Lower lobe of right lung (tissue), 2 donors: Measurements from ENCODE around the gene OPALIN. TPM values are rescaled to one million over a fixed set of nuclear protein-coding genes. Genes with fewer than 3 reads are reported as not detected.

Experiments
- ATAC-seq, 2 donors: fragments of 200-7000 bp; cut with Tn5 transposase; one replicate each; pipeline ENCODE4 v1.9.1; 2020 to 2022; ENCODE audit warnings: mild to moderate bottlenecking in 2 of 2, moderate library complexity in 2 of 2
- DNase-seq: peaks from one replicate; pipeline ENCODE4 v3.0.0-alpha.2; 2020
- H3K27ac ChIP-seq: fragments of 200-600 bp; one replicate; pipeline ENCODE4 v1.8.0; 2022
- H3K27me3 ChIP-seq: fragments of 200-600 bp; one replicate; pipeline ENCODE4 v1.8.0; 2022; ENCODE audit warnings: low read depth
- H3K36me3 ChIP-seq: fragments of 200-600 bp; one replicate; pipeline ENCODE4 v1.8.0; 2022; ENCODE audit warnings: mild to moderate bottlenecking
- H3K4me1 ChIP-seq: fragments of 200-600 bp; one replicate; pipeline ENCODE4 v1.8.0; 2022
- H3K4me3 ChIP-seq: fragments of 200-600 bp; one replicate; pipeline ENCODE4 v1.8.0; 2022; ENCODE audit warnings: mild to moderate bottlenecking
- H3K9me3 ChIP-seq: fragments of 200-600 bp; one replicate; pipeline ENCODE4 v1.8.0; 2022
- intact Hi-C: fragments of 100-400 bp; cut with DNase I; formaldehyde crosslinking; loops from one replicate; pipeline ENCODE4 v1.11.0; 2022
- total RNA-seq: library from RNA; stranded (reverse); fragmentation: NEBNext Ultra II Directional; extraction: Animal tissue kit (Norgen Biotek cat#: 25700); gene quantifications from one replicate; pipeline ENCODE4 v1.2.1, GENCODE V29; 2021
- TF ChIP-seq, protein P1 (sequence below): fragments of 200-600 bp; IDR thresholded peaks from one replicate; pipeline ENCODE4 v1.8.0; 2022; ENCODE audit warnings: antibody characterized with exemption, mild to moderate bottlenecking
- donor health status: DM: no; HTN: yes; CAD: no; lungs with severe emphysema.

The OPALIN gene
- total RNA-seq, 1 donor from 2014 or later: not detected

GRCh38 chr10:96324447-96324846 lies 34.4 kb downstream of the OPALIN start:
- intact Hi-C loops: no loop called here
- Histone ChIP-seq H3K27ac (no peak overlapping the region), H3K4me1 (no peaks in the 10 kb centered on the region), H3K9me3 (no peaks in the 10 kb centered on the region), H3K36me3 (no peaks in the 10 kb centered on the region), H3K4me3 (no peak overlapping the region), H3K27me3 (no peaks in the 10 kb centered on the region)
- no peak for ATAC-seq
- TF ChIP-seq, protein P1, sequence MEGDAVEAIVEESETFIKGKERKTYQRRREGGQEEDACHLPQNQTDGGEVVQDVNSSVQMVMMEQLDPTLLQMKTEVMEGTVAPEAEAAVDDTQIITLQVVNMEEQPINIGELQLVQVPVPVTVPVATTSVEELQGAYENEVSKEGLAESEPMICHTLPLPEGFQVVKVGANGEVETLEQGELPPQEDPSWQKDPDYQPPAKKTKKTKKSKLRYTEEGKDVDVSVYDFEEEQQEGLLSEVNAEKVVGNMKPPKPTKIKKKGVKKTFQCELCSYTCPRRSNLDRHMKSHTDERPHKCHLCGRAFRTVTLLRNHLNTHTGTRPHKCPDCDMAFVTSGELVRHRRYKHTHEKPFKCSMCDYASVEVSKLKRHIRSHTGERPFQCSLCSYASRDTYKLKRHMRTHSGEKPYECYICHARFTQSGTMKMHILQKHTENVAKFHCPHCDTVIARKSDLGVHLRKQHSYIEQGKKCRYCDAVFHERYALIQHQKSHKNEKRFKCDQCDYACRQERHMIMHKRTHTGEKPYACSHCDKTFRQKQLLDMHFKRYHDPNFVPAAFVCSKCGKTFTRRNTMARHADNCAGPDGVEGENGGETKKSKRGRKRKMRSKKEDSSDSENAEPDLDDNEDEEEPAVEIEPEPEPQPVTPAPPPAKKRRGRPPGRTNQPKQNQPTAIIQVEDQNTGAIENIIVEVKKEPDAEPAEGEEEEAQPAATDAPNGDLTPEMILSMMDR: no peak
- no peak for DNase-seq

GRCh38 chr10:96322275-96322674 lies 36.5 kb downstream of the OPALIN start:
- intact Hi-C loops: no loop called here
- TF ChIP-seq, protein P1: no peak
- H3K27ac ChIP-seq: no peak overlapping the region
- H3K4me3 ChIP-seq: no peak overlapping the region
- no peaks in the 10 kb centered on the region for H3K9me3 ChIP-seq
- no peaks in the 10 kb centered on the region for H3K36me3 ChIP-seq
- no peaks in the 10 kb centered on the region for H3K4me1 ChIP-seq
- no peaks in the 10 kb centered on the region for H3K27me3 ChIP-seq
- no peak for DNase-seq
- ATAC-seq: no peak

GRCh38 chr10:96321822-96322221 lies 37.0 kb downstream of the OPALIN start:
- Histone ChIP-seq H3K9me3 (no peaks in the 10 kb centered on the region), H3K36me3 (no peaks in the 10 kb centered on the region), H3K4me3 (no peak overlapping the region), H3K27me3 (no peaks in the 10 kb centered on the region), H3K27ac (no peak overlapping the region), H3K4me1 (no peaks in the 10 kb centered on the region)
- TF ChIP-seq, protein P1: no peak
- no peak for ATAC-seq
- intact Hi-C loops: no loop called here
- no peak for DNase-seq

DNA sequence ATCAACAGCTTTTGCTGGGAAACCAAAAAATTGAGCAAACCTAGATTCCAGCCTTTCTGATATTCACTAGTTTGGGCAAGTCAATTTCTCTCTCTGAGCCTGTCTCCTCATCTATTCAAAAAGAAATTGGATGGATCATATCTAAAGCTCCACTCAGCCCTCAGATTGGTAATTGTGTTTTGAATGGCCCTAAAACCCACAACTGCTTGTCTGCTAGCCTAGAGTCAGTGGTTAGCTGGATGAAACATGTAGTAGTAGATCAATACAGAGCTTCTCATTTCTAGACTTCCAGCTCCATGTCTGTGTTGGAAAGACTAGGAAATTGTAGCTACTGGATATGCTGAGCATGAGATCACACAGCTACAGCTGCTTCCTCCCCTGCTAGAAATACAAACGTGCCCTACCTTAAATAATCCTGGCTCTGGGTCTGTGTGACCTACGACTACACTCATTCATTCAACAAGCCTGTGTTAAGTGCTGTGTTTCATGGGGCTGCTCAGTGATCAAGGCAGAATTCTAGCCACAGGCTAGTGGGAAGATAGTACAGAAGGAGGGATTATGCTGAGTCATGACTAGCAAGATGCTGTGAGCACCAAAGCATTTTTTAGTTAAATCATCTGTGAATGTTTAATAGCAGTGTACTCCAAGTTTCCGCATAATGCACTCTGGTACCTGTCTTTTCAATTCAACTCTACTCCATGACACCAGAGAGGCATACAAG lies 38.9 kb downstream of the OPALIN start:
- H3K36me3 ChIP-seq: no peaks in the 10 kb centered on the region
- TF ChIP-seq, protein P1: no peak
- H3K27me3 ChIP-seq: no peaks in the 10 kb centered on the region
- DNase-seq (no peak), ATAC-seq (no peak)
- no peak overlapping the region for H3K4me3 ChIP-seq
- no peaks in the 10 kb centered on the region for H3K9me3 ChIP-seq
- intact Hi-C loops: no loop called here
- no peaks in the 10 kb centered on the region for H3K4me1 ChIP-seq
- no peak overlapping the region for H3K27ac ChIP-seq

DNA sequence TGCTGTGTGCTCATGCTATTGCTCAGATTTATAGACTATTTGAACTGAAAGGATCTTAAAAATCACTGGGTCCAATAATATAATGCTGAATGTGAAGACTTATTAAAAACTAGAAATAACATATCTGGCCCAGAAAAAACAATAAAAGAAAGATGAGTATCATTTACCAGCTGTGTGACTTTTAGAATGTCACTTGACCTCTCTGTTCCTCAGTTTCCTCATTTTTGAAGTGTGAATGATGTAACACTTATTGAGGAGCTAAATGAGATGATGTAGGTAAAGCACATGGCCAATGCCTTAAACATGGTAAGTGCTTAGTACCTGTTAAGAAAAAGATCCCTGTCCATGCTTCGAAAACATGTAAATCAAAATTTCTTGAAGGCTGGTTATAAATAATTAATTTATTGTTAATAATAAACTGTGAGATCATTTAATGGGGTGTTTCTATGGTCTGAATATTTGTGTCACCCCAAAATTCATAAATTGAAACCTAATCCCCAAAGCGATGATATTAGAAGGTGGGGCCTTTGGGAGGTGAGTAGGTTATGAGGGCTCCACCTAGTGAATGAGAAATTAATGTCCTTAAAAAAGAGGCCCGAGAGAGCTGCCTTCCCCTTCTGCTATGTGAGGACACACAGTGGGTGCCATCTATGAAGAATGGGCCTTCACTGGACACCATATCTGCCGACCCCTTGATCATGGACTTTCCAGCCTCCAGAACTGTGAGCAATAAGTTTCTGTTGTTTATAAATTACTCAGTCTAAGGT lies 41.6 kb downstream of the OPALIN start:
- no peak for ATAC-seq
- Histone ChIP-seq H3K9me3 (no peaks in the 10 kb centered on the region), H3K4me3 (no peak overlapping the region), H3K27ac (no peak overlapping the region), H3K36me3 (no peaks in the 10 kb centered on the region), H3K27me3 (no peaks in the 10 kb centered on the region), H3K4me1 (no peaks in the 10 kb centered on the region)
- intact Hi-C loops: no loop called here
- TF ChIP-seq, protein P1: no peak
- no peak for DNase-seq
